GM23338 (cell line): Measurements from ENCODE around the gene ZNF281. TPM values are rescaled to one million over a fixed set of nuclear protein-coding genes. Genes with fewer than 3 reads are reported as not detected.
A peak's percentile ranks its signal among the peaks of the same experiment; 100 is the strongest.

ENCODE experiments used
- ATAC-seq: fragments of 200-7000 bp; cut with Tn5 transposase; 3 replicates; pipeline ENCODE4 v1.9.1; 2020
- DNase-seq: peaks from one replicate; pipeline ENCODE4 v3.0.0-alpha.2; 2015; ENCODE audit warnings: low spot score
- H2AFZ ChIP-seq: fragments of 200-600 bp; sonication (generic); 2 replicates; pipeline ENCODE4 v1.8.0; 2016; ENCODE audit warnings: antibody characterized with exemption, mild to moderate bottlenecking, moderate library complexity
- H3F3A ChIP-seq: fragments of 200-600 bp; sonication (generic); replicated peaks from 2 replicates; pipeline ENCODE4 v1.8.0; 2017; ENCODE audit warnings: antibody characterized with exemption, mixed run types, low read depth
- H3K27ac ChIP-seq: fragments of 200-600 bp; sonication (generic); 2 replicates; pipeline ENCODE4 v1.6.1; 2016; ENCODE audit warnings: low read depth
- H3K27me3 ChIP-seq: fragments of 200-600 bp; sonication (generic); 2 replicates; pipeline ENCODE4 v1.8.0; 2016; ENCODE audit warnings: mild to moderate bottlenecking, mixed run types, moderate library complexity; ENCODE audit not compliant: insufficient read depth
- H3K36me3 ChIP-seq: fragments of 200-600 bp; sonication (generic); 2 replicates; pipeline ENCODE4 v1.8.0; 2016; ENCODE audit warnings: mild to moderate bottlenecking; ENCODE audit not compliant: insufficient read depth
- H3K4me1 ChIP-seq: fragments of 200-600 bp; sonication (generic); 2 replicates; pipeline ENCODE4 v1.8.0; 2016; ENCODE audit warnings: mild to moderate bottlenecking, moderate library complexity; ENCODE audit not compliant: insufficient read depth
- H3K4me2 ChIP-seq: fragments of 200-600 bp; sonication (generic); 2 replicates; pipeline ENCODE4 v1.7.1; 2017; ENCODE audit warnings: mixed run types
- H3K4me3 ChIP-seq: fragments of 200-600 bp; sonication (generic); 2 replicates; pipeline ENCODE4 v1.6.1; 2016; ENCODE audit warnings: mixed run types
- H3K79me2 ChIP-seq: fragments of 200-600 bp; sonication (generic); replicated peaks from 2 replicates; pipeline ENCODE4 v1.8.0; 2017; ENCODE audit warnings: mild to moderate bottlenecking; ENCODE audit not compliant: insufficient read depth
- H3K9me2 ChIP-seq: fragments of 200-600 bp; sonication (generic); 2 replicates; pipeline ENCODE4 v1.8.0; 2017; ENCODE audit not compliant: insufficient read depth
- H4K20me1 ChIP-seq: fragments of 200-600 bp; sonication (generic); replicated peaks from 2 replicates; pipeline ENCODE4 v1.8.0; 2017; ENCODE audit warnings: mild to moderate bottlenecking; ENCODE audit not compliant: insufficient read depth
- H3K27ac Mint-ChIP-seq: 2 replicates; pipeline ENCODE4 v1.8.0; 2020; ENCODE audit warnings: inconsistent platforms, mild to moderate bottlenecking, moderate library complexity, mixed read lengths
- H3K27me3 Mint-ChIP-seq: 3 replicates; pipeline ENCODE4 v1.8.0; 2022; ENCODE audit warnings: low read depth, mild to moderate bottlenecking, moderate library complexity, mixed read lengths, inconsistent platforms; ENCODE audit not compliant: insufficient read depth, poor library complexity
- H3K36me3 Mint-ChIP-seq: 3 replicates; pipeline ENCODE4 v1.8.0; 2021; ENCODE audit warnings: low read depth, mild to moderate bottlenecking, inconsistent platforms, moderate library complexity, mixed read lengths
- H3K4me1 Mint-ChIP-seq: 3 replicates; pipeline ENCODE4 v1.8.0; 2020; ENCODE audit warnings: mild to moderate bottlenecking, inconsistent platforms, mixed read lengths
- H3K4me3 Mint-ChIP-seq: 3 replicates; pipeline ENCODE4 v1.8.0; 2021; ENCODE audit warnings: moderate library complexity, mild to moderate bottlenecking, inconsistent platforms, mixed read lengths
- H3K9me3 Mint-ChIP-seq: 3 replicates; pipeline ENCODE4 v1.8.0; 2020; ENCODE audit warnings: moderate library complexity, mild to moderate bottlenecking, inconsistent platforms, mixed read lengths
- CREB1 ChIP-seq: fragments of 250-450 bp; sonication (Bioruptor Pico); IDR thresholded peaks from 2 replicates; pipeline ENCODE4 v1.5.0; 2020; ENCODE audit warnings: low read depth, mild to moderate bottlenecking, moderate library complexity
- CTCF ChIP-seq, 2 experiments: fragments of 200-600 bp in 1 of 2; sonication (generic) in 1 of 2; conservative IDR thresholded peaks; 2 replicates each; pipeline versions ENCODE4 v1.5.1 to v1.6.1; 2016 to 2017; ENCODE audit warnings: antibody characterized with exemption in 2 of 2, low read depth in 2 of 2, mild to moderate bottlenecking in 2 of 2, moderate library complexity in 1 of 2
- ETS1 ChIP-seq: IDR thresholded peaks from 2 replicates; pipeline ENCODE4 v1.6.1; 2016; ENCODE audit warnings: antibody characterized with exemption
- EZH2 ChIP-seq: fragments of 200-600 bp; sonication (generic); IDR thresholded peaks from one replicate; pipeline ENCODE4 v1.8.0; 2017; ENCODE audit warnings: antibody characterized with exemption, mild to moderate bottlenecking, low read depth; ENCODE audit not compliant: unreplicated experiment
- EZH2phosphoT487 ChIP-seq: fragments of 200-600 bp; sonication (generic); IDR thresholded peaks from one replicate; pipeline ENCODE4 v1.8.1; 2018; ENCODE audit warnings: antibody characterized with exemption; ENCODE audit not compliant: unreplicated experiment
- JUNB ChIP-seq: IDR thresholded peaks from one replicate; pipeline ENCODE4 v1.6.1; 2016; ENCODE audit warnings: antibody characterized with exemption; ENCODE audit not compliant: unreplicated experiment
- NANOG ChIP-seq: IDR thresholded peaks from 2 replicates; pipeline ENCODE4 v1.6.1; 2016; ENCODE audit warnings: antibody characterized with exemption, borderline replicate concordance
- POLR2AphosphoS5 ChIP-seq: IDR thresholded peaks from 2 replicates; pipeline ENCODE4 v1.6.1; 2016; ENCODE audit warnings: antibody characterized with exemption, low read depth
- REST ChIP-seq: IDR thresholded peaks from one replicate; pipeline ENCODE4 v1.6.1; 2018; ENCODE audit warnings: antibody characterized with exemption; ENCODE audit not compliant: unreplicated experiment
- STAT1 ChIP-seq: IDR thresholded peaks from one replicate; pipeline ENCODE4 v1.6.1; 2016; ENCODE audit warnings: antibody characterized with exemption; ENCODE audit not compliant: unreplicated experiment
- ZNF114 ChIP-seq: fragments of 250-450 bp; sonication (Bioruptor Pico); IDR thresholded peaks from 2 replicates; pipeline ENCODE4 v1.5.0; 2020; ENCODE audit warnings: mild to moderate bottlenecking, moderate library complexity
- ZNF331 ChIP-seq: fragments of 250-450 bp; sonication (Bioruptor Pico); IDR thresholded peaks from 2 replicates; pipeline ENCODE4 v1.5.0; 2020; ENCODE audit warnings: low read depth, mild to moderate bottlenecking, moderate library complexity
- ZNF462 ChIP-seq: fragments of 250-450 bp; sonication (Bioruptor Pico); IDR thresholded peaks from 2 replicates; pipeline ENCODE4 v1.5.0; 2020; ENCODE audit warnings: mild to moderate bottlenecking, moderate library complexity
- polyA plus RNA-seq: library from polyadenylated mRNA; unstranded; fragments of >200 nt; fragmentation: Nextera tagmentation; extraction: Ambion mirVana; gene quantifications from 2 replicates; pipeline ENCODE4 v1.2.1, GENCODE V29; 2016
- total RNA-seq: library from RNA; depleted of rRNA; stranded (reverse); fragments of >200 nt; shearing (Covaris generic); gene quantifications from 2 replicates; pipeline ENCODE4 v1.2.3, GENCODE V29; 2014

Gene ZNF281
- total and polyA plus RNA-seq, 2 experiments from 2014 or later: 62.1 to 79.3 TPM

- peaks cover 80% of the 10 kb centered on the region for H3K4me1 ChIP-seq
- peaks cover 12% of the 10 kb centered on the region; the same call in 1 of the 2 replicates for H3F3A ChIP-seq
- Mint-ChIP-seq H3K9me3 (no peaks in the 10 kb centered on the region), H3K27me3 (peaks cover 16% of the 10 kb centered on the region), H3K4me1 (peaks cover 57% of the 10 kb centered on the region), H3K36me3 (peaks cover 41% of the 10 kb centered on the region), H3K4me3 (peak overlapping the region; percentile 11; the same call in 1 of the 3 replicates), H3K27ac (peak overlapping the region; percentile 87)
- no peak for DNase-seq
- no peaks in the 10 kb centered on the region for H4K20me1 ChIP-seq
- no peak for ATAC-seq
- H3K9me2 ChIP-seq: no peaks in the 10 kb centered on the region
- no peaks in the 10 kb centered on the region for H3K27me3 ChIP-seq
- peak overlapping the region; percentile 34; the same call in 1 of the 2 replicates for H3K4me2 ChIP-seq
- no peak overlapping the region for H2AFZ ChIP-seq
- H3K36me3 ChIP-seq: no peaks in the 10 kb centered on the region
- H3K79me2 ChIP-seq: no peaks in the 10 kb centered on the region
- TF ChIP-seq EZH2phosphoT487: no peak
- TF ChIP-seq NANOG: no peak
- TF ChIP-seq ZNF462 (CRISPR knock-in tag): no peak
- TF ChIP-seq ZNF114 (CRISPR knock-in tag): no peak
- TF ChIP-seq CTCF (conservative IDR thresholded peaks at IDR 0.05; ENCODE audit: low read depth in 2 of 2): no peak
- TF ChIP-seq POLR2AphosphoS5: no peak
- TF ChIP-seq STAT1: no peak
- no peak for TF ChIP-seq ZNF331 (CRISPR knock-in tag)
- no peak for TF ChIP-seq CREB1 (CRISPR knock-in tag)
- no peak for TF ChIP-seq EZH2
- no peak for TF ChIP-seq ETS1
- TF ChIP-seq JUNB: no peak
- TF ChIP-seq REST: no peak
- H3K4me3 ChIP-seq: no peak overlapping the region
- peak overlapping the region; percentile 97 for H3K27ac ChIP-seq
Observed at GRCh38 chr1:200366577-200367253, 43.1 kb downstream of the ZNF281 start.
